Stimulated activated CD8-positive, alpha-beta memory T cell treated with anti-CD3 and anti-CD28 coated beads, Interleukin-12 subunit alpha, Interleukin-12 subunit beta, amount 100 ng/mL, for 4 hours (primary cell): ENCODE results near the gene CUEDC2.
A peak's percentile ranks its signal among the peaks of the same experiment; 100 is the strongest.
"Not testable (repeated sequence)": the region's sequence is repeated elsewhere in the genome, so short reads cannot be mapped to it uniquely, and the experiment has no call there.

Experiments used
- DNase-seq: peaks from one replicate; pipeline ENCODE4 v3.0.0-alpha.2; 2020; ENCODE audit warnings: low read depth

The CUEDC2 gene

GRCh38 chr10:102454662-102455487 lies 22.5 kb upstream of the CUEDC2 start:
- DNase-seq = not testable (repeated sequence)

- DNase-seq = no peak
These were observed 21.1 kb upstream of the CUEDC2 start for GRCh38 chr10:102453502-102453901.

- no peak for DNase-seq
These were observed 20.4 kb upstream of the CUEDC2 start for GRCh38 chr10:102452672-102453340.

DNA sequence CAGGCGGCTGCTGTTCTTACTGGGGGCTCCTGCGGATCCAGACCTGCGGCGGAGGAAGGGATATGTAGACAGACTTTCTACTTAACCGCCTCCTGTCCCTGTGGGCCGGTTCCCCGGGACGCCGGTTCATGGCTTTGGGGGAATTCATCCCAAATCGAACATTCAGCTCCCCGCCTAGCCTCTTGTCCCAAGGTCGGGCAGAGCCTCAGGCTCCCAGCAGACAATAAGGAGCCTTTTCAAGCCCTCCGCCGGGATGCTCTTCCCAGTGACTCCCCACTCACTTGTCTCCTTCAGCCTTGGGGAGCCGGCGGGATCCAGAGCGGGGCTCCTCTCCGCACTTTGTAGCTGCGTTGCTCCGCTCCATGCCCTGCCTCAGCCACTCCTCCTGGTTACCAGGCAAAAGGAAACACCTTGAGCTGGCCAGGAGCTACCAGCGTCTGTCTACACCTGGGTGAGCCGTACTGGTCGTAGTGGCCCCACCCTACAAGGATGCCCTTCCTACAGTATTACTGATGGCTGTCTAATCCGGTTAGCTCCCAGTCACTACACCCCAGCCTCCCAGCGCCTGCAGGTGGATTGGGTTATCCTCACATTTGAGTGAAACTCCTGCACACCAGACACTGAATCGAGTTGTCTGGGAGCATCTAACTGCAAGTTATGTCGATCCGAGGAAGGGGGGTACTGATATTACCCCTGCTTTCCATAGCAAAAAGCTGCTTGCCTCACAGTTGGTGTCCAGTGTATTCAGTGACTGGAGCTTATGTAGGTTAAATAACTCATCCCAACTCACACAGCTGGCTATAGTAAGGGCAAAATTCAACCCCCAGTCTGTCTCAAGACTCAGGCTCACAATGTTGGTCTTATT lies 19.0 kb upstream of the CUEDC2 start, which contains the start of gene C10orf95:
C10orf95 (minus strand) TSS at position 439 of the 865 bp plus-strand sequence. CDS start 450 bp downstream, outside the sequence.
- no peak for DNase-seq

GRCh38 chr10:102450374-102451104 lies 18.2 kb upstream of the CUEDC2 start:
- peak; percentile 85 for DNase-seq

DNA sequence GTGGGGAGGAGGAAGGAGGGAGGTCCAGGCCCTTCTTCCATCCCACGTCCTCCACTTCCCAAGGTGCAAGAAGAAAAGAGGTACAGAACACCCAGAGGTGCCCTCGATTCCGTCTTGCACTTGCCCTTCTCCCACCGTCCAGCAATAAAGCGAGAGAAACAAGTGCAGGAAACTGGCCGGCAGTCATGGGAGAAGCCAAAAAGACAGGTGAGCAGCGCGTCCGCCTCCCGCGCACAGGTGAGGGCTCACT lies 17.7 kb upstream of the CUEDC2 start:
- no peak for DNase-seq

GRCh38 chr10:102449321-102450123 lies 17.1 kb upstream of the CUEDC2 start:
- peak; percentile 69 for DNase-seq

GRCh38 chr10:102444851-102445250 lies 12.5 kb upstream of the CUEDC2 start:
- DNase-seq = no peak

DNA sequence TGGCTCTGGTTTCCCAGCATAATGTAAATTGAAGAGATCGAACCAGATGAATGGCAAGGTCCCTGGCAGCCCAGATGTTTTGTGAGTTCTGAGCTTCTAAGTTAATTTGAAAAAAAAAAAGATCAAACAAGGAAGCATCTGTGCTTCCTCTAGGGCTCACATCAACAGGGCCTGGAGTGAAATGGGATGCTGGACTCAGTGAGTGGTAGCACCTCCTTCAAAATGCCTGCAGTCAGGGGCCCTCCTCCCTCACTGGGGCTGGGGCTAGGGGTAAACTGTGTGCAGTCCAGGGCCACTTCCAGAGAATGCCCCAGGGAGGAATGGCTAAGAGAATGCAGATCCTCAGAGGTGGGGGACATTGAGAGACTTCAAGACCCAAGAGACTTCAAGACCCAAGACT lies 6.0 kb upstream of the CUEDC2 start:
- no peak for DNase-seq

- DNase-seq = no peak
These were observed 5.1 kb upstream of the CUEDC2 start for GRCh38 chr10:102437515-102437914.

DNA sequence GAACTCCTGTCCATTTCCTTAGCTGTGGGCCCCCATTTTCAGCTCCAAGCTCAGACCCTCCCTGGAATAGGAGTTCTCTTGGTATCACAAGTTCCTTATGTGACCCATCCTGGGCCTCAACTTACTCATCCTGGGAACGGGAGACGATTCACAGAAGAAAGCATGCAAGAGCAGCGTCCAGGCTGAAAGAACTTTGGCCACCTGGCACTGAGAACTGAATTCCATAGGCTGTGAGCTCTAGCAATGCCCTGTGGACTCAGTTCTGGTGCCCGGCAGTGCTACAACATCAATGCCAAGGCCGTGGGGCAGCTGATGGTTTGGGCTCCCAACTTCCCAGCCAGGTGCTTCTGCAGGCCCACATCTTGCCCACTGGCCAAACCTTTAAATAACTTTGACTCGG lies 3.9 kb upstream of the CUEDC2 start:
- DNase-seq = no peak

DNA sequence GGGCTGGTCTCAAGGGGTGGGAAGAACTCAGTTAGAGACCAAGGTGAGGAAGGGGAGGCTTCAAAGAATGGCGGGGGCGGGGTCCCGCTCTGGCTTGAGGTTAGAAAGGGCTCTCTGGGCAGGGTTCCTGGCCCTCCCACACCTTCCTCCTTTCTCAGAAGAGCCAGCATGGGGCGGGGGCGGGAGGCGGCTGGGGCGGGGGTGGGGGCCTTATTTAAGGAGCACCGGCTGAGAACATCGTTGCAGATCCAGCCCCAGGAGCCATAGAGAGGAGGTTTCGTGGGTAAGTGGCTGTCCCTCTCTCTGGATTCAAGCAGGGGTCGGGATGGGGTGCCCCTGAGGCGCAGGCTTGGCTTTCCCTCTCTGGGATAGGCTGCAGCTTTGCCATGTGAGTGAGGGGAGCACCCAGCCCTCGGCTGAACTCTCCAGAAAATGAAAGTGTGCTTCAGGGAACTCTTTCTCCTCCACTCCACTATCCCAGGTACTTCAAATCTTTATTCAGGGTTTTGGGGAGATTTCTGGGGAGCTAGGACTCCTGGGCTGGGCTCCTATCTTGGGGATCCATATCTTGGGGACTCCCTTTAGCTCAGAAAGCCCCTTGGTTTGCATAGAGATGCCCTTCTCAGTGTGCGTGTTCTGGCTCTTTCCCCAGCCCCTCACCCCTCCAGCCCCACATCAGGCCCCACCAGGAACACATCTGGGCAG lies 3.3 kb upstream of the CUEDC2 start:
- no peak for DNase-seq

- no peak for DNase-seq
These were observed 2.7 kb upstream of the CUEDC2 start for GRCh38 chr10:102435133-102435497.

- DNase-seq = no peak
These were observed 2.2 kb upstream of the CUEDC2 start for GRCh38 chr10:102434394-102435132.

GRCh38 chr10:102433619-102434046 lies 1.3 kb upstream of the CUEDC2 start:
- no peak for DNase-seq

DNA sequence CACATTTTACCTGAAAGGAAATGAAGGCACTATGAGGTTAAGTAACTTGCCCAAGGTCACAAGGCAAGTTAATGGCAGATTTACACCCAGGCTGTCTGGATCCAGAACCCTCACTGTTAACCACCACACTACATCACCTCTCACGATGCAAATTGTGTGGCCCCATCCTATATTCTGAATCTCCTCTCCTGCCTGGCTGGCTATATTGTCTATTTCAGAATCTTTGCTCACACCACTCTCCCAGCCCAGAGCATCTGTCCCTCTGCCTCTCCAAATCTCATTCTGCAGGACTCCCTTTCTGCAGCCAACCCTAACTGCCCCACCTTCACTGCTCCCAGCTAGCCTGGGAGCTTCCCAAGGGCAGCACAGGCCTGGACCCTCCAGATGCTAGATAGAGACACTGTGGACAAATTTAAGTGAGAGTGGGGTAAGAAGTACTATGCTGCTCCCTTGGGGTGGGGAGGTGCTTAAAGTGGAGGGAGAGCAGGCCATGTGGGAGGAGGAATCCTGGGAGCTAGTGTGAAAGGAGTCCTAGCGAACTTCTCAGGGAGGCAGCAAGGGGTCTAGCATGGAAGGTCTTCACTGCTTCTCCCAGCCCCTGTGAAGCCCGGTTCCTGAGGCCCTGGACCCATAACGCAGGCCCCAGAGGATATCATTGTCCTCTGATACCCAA lies 786 bp downstream of the CUEDC2 start:
- no peak for DNase-seq

DNA sequence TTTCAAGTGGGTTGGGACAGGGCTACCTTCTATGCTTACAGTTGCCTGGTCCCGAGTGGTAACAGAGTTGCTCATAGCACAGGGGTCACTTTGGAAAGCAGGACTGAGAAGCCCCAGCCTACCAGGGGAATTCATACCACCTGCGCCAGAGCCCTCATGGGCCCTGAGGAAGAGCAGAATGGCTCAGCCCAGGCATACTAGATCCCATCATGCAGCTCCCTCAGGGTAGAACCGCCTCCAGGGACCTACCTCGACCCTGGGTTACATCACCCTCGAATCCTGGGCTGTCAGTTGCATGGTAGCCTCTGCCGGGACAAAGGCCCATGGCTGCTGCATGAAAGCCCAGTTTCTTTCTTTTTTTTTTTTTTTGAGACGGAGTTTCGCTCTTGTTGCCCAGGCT lies 2.9 kb downstream of the CUEDC2 start:
- no peak for DNase-seq

GRCh38 chr10:102426803-102427287 lies 5.5 kb downstream of the CUEDC2 start:
- DNase-seq = no peak

GRCh38 chr10:102425444-102425843 lies 6.9 kb downstream of the CUEDC2 start:
- DNase-seq = no peak
